ENCODE measurements around the gene KCNG2.

- TF ChIP-seq CTCF (IDR thresholded peaks at IDR 0.05) (no peak), POLR2A (IDR thresholded peaks at IDR 0.05) (no peak)
Measured at GRCh38 chr18:79780547-79780946, 17.2 kb upstream of the KCNG2 start.
